ENCODE measurements around the gene SH3TC2.
A peak's percentile ranks its signal among the peaks of the same experiment; 100 is the strongest.

SH3TC2 gene

DNA sequence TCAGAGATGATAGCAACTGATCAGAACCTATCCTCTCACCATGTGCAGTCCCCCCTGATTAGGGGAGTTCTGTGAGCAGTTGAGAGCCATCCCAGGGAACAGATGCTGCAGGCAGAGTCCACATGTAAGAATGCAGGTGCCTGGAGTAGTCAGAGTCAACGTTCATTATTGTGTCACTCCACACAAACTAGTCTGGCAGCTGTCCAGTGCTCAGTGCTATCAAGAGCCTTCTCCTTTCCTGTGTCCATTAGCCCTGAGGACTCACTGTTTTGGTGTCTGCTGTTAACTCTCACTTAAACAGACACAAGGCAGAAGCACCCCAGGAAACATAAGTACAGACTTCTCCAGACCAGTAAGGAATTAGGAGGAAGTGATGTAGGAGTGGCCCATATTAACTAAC, 2.5 kb downstream of the SH3TC2 start:
- no peak for DNase-seq (ENCODE audit: low spot score)

DNA sequence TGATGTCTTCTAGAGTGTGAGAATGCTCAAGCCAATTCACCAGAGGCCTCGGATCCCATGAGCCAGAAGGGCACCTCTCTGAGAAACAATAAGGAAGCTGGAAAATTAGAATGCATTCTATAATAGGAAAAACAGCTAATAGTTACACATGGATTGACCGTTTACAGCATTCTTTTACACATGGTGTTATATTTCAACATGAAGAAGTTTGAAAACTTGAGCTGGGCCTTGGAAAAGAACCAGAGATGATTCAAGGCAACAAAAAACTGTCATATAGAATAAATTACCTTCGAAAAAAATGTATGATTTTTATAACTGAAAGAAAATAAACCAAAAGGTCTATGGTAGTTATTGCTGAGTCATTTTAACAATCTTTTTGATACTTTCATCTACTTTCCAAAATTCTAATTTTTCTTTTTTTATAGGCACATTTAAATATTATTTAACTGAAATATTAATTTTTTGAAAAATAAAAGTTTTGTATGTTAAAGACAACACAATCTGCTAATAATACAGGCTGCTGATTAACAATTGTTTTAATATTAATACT, 6.2 kb downstream of the SH3TC2 start:
- DNase-seq (ENCODE audit: low spot score), result no peak

DNA sequence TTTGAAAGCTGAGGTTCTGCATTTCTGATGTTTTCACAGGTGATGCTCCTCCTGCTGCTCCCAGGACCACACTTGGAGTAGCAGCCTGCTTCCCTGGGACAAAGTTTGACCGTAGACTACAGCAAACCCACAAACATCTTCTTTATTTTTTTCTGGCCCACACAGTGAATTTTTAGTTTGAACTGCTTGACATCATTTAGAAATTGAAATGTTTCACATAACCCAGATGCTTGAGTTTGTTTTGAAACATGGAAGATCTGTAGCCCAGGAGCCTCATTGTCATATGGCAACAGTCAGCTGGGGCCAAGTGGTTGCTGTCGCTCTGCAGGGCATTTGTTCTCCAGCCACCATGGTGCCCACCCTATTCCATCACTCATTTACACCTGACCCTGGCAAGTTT, 8.4 kb downstream of the SH3TC2 start:
- no peak for DNase-seq (ENCODE audit: low spot score)

DNA sequence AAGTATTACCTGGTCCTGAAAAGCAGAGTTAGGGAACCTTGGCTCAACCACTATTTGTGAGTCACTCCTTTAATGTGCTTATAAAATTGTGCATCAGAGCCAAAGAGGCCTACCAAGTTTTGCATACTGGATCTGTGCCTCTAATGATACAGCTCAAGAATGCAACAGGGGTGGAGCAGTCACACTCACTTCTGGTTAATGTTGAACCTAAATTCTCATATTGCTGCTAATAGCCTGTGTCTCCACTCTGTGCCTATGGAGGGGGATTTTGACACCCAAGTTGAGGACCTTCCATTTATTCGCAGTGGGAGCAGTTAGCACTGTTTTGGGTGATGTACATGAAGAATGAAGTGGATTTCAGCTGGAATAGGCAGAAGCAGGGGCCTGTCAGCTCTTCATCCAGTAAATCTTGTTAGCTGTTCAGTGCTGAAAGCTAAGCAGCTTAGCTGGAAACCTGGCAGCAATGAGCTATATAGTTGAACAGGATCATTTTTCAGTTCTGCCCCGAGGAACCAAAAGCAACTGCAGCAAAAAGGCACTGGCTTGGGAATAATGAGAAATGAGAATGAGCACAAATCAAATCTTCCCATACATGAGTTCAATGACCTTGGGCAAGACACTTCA, 9.7 kb downstream of the SH3TC2 start:
- DNase-seq (ENCODE audit: low spot score), result no peak

DNA sequence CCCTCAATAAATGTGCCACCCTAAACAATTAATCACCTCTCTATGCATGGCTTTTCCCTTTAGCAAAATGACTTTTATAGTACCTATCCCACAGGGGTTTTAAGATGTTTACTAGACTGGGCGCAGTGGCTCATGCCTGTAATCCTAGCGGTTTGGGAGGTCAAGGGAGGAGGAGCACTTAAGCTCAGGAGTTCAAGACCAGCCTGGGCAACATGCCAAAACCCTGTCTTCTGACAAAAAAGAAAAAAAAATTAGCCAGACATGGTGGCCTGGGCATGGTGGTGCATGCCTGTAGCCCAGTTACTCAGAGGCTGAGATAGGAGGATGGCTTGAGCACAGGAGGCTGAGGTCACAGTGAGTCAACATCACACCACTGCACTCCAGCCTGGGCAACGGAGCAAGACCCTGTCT, 13.5 kb downstream of the SH3TC2 start:
- DNase-seq (ENCODE audit: low spot score), result no peak

DNA sequence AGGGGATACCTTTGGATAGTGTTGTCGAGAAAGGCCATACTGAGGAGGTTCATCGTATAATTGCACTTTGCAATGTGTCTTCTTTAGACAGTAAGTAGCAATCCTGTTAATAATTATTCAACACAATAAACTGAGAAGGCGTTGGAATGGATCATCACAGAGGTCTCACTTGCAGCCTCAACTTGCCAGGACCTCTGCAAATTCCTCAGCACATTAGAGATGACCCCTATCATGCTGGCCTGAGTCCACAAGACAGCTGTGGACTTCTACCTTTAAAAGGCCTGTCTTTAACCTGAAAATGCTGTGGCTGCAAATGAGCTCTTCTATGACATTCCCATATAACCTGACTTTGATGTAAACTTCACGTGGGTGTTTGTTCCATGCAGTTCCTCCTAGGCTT, 14.1 kb downstream of the SH3TC2 start:
- no peak for DNase-seq (ENCODE audit: low spot score)

DNA sequence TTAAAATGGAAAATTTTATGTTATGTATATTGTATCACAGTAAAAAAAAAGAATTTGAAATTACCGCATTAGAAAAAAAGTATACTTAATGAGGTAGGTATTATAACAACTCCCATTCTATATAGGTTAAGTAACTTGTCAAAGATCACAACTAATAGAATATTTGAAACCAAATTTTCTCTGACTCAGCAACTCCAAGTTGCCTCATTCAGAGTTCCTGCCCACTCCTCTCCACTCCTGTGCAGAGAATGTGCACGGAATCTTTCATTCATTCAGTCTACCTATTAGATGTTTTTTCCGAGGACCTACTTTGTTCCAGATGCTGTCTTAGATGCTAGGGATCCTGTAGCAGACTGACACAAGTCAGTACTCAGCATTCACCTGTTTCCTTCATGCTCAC, 15.4 kb downstream of the SH3TC2 start:
- DNase-seq (ENCODE audit: low spot score), result no peak

DNA sequence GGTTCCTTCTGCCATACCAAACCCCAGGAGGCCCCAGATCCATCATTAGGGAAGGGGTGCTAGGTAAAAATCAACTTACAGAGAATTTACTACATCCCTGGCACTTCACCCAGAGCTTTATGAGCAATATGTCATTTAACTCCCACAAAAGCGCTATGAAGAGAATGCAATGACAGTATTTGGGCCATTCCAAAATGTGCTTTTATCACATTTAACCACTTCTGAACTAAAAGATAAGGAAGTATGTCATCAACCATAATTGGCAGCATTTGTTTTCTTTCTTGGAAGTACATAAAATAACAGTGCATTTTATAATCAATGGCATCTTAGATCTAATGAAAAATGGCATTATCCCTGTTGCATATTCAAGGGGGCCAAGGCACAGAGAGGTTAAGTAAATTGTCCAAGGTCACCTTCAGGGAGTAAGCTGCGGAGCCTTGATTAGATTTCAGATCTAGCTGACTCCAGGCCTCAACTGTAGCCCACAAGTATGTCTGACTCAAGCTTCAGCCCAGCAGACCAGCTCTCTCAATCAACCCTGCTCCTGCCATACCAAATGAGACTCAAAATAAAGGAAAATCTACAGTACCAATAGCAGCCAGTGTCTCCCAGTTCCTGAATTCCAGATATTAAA, 16.5 kb downstream of the SH3TC2 start:
- DNase-seq (ENCODE audit: low spot score), result peak; percentile 34

DNA sequence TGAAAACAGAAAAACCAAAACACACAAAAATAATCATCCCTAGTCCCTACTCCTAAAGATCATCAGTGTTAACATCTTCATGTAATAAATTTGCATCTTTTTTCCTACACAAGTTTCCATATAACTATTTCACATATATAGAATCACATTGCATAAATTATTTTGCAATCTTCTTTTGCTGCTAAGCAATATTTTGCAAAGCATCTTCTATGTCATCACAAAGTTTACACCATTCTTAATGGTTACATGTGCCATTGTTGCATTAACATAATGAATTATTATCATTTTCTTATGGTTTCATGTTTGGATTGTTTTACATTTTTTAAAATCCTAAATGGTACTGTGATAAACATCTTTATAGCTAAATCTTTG, 17.8 kb downstream of the SH3TC2 start:
- DNase-seq (ENCODE audit: low spot score), result no peak

DNA sequence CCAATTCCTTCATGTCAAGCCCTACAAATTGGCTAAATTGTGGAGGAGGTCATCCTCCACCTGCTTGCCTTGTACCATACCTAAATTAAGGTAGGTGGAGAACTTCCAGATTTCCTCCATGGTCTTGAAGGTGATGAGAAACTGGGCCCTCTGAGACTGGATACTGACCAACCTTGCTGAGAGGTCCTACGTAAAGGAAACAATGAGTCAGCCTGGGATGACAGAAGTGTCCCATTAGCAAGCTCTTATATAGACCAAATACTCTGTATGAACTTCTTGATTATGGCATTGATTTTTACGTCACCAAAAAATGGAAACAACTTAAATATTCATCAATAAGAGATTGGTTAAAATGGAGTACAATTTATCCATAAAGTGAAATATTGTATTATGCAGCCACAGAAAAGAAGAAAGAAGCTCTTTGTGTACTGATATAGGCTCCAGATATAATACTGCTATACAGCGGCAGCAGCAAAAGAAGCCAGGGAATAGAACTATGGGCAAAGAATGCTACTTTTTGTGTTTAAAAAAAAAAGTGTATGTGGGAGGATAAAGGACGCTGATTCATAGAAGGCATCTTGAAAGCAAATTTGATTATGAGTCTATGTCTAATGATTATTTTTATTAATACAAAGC, 18.3 kb downstream of the SH3TC2 start:
- DNase-seq (ENCODE audit: low spot score), result no peak

DNA sequence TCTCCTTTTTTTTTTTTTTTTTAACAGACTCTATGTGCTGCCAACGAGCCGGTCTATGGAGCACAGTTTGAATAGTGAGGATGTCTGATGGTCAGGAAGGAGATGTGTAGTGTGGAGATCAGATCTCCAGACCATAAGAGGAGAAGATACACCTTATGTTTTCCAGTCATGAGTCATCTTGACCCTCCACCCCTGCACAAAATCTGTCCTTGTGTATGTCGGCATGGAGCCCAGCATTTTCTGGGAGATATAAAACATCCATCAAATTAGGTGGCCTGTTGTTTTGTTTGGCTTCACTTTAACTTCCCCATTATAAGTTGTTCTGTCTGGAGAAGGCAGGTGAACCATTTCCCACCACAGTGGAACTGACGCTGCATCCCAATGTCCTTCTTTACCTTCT, 19.2 kb downstream of the SH3TC2 start:
- no peak for DNase-seq (ENCODE audit: low spot score)

DNA sequence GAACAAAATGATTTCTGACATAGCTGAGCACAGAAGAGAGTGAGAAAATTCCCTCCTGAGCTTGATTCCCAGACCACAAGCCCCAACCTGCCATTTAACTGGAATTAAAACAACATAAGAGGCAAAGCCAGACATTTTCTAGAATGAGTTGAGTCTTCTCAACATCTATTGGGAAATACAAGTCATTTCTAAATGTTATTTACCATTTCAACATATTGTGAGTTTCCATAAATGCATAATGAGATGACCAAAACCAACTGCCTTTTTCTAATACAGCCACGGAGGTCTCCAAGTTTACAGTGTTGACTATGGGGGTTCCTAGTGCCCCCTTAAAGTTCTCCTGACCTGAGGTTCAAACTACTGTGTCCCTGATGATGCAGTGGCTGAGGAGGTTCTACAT, 20.0 kb downstream of the SH3TC2 start:
- no peak for DNase-seq (ENCODE audit: low spot score)

DNA sequence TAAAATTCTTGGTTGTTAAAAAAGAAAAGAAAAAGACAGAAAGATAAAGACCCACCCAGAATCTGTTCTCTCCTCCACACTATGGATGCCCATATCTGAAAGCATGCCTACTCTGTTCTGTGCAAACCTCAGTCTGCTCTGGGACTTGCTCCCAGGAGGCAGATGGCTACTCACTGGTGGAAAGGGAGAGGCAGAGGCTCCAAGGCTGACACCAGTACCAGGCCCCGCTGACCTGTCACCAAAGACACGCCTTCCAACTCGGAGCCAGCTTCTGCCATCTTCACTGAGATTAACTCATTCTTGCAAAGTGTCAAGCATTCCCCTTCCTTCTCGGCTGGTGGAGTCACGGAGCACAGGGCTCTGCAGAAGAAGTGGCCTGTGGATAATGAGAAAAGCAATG, 21.6 kb downstream of the SH3TC2 start:
- no peak for DNase-seq (ENCODE audit: low spot score)

DNA sequence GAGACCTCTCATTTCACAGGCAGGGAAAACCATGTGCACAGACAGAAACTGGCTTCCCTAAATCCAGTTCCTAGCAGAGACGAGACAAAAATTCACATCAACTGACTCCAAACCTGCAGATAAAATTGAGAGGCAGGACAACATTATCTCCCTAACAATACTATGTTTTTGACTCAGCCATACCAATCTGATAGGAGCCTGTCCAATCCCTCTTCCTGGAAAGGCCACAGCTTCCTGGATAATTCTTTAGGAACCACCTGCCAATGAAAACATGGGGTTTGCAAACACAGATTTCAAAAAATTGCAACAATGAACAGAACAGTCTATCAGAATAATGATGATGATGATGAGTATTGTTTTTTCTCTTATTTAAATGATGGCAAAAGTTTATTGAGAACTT, 22.4 kb downstream of the SH3TC2 start:
- DNase-seq (ENCODE audit: low spot score), result no peak

DNA sequence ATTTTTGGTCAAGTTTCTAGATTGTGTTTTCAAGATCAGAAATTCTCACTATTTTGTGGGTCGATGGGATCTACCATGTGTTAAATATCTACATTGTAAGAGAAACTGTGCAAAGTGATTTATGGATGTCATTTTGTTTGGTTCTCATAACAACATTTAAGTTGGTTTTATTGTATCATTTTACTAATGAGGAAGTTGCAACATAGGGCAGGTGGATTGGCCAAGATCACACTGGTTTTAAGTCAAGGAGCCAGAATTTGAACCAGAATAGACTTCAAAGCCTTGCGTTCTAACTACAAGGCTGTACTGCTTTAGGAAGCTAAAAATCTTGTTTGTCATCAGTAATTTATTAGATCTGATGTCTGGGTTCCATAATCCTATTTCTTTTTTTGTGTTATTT, 23.4 kb downstream of the SH3TC2 start:
- no peak for DNase-seq (ENCODE audit: low spot score)

DNA sequence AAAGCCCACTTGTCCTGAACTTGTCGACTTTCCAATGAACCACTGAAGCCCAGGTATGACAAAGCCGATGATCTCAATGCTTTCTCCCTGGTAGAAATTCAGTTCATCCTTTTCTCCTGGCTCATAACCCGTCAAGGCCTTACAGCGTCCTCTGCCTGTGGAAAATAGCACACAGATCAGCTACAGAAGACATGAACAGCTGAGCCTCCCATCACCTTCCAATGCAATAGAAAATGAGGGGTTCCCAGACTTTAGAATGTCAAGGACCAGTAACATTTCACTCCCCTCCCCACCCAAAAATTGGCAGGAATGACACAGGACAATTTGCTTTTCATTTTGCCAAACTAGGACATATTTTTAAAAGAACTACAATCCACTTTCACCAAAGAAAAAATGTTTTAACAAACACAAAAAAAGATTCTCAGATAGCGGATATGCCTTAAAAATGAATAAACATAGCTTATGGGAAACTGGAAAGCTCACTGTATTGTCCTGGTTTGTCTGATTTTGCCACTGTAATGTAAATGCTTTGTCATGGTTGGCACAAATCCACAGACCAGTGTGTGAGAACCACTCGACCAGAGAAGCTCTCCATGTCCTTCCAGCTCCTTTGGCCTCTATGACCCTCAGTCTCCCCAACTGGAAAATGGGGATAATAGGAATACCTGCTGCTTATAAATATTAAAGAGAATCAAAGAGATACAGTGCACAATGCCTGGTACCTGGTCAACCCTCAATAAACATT, 24.4 kb downstream of the SH3TC2 start:
- no peak for DNase-seq (ENCODE audit: low spot score)

DNA sequence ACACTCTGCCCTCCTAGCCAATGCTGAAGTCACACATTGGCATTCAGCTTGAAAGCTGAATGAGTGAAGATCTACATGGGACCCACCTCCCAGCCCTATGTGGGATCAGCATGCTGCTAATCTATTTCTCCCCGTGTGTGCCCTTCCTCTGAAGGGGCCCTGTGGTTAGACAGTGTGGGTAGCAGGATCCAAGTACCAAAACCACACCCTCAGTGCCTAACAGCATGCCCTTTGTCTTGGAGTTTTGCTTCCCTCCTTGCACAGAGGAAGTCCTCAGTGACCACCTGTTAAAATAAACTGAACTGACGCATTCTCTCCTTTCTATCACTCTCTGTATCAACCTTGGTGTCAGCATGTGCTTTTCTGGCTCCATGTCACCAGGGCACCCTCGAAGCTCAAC, 25.0 kb downstream of the SH3TC2 start:
- DNase-seq (ENCODE audit: low spot score), result no peak

DNA sequence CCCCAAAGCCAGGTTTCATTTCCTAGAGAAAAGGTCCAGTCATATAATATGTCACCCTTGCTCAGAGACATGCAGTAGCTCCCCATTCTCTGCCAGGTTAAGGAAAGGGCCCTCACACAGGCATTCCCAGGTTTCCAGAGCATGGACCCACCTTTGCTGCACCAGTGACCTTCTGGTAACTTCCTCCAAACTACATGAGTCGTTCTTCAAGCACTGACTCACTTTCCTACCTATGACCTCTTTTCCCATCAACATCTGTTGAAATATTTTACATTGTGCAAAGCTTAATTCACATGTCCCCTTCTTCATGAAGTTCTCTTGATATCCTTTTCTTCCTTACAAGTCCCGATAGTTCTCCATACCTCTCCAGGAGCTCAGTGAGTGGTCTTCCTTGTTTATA, 25.9 kb downstream of the SH3TC2 start:
- no peak for DNase-seq (ENCODE audit: low spot score)

DNA sequence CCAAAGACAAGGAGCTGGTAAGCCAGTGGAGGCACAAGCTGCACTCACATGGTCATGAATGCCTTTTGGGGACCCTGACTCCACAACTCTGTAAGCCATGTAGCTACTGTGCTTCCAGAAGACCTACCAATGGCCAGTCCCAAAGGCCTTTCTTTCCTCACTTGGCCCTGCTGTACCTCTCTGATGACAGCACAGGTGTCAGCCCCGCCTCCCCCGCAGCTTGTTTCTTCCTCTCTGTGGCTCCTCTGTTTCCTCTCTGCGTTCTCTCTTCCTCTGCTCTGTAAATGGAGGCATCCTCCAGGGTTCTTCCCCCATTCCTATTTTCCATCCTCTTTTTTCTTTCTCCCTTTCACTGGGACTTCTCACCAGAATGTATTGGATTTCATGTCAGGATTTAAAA, 26.7 kb downstream of the SH3TC2 start:
- DNase-seq (ENCODE audit: low spot score), result no peak

DNA sequence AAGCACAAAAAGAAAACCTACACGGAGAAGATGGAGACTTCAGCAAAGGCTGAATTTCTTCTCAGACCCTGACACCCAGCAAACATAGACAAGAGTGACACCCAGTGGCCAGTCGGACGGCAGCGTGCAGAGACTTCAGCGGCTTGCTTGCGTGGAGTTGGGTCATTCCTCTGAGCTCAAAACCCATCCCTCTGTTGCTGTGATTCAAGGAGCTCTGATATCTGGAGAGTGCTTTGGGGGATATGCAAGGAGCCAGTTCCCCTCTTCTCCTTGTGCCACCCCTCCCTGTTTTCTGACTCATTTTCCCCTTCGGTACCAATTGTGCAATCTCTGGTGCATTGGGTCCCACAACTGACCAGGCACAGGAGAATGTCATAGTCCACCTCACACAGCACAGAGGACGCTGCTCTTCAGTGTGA, 27.5 kb downstream of the SH3TC2 start:
- DNase-seq (ENCODE audit: low spot score), result peak; percentile 47

DNA sequence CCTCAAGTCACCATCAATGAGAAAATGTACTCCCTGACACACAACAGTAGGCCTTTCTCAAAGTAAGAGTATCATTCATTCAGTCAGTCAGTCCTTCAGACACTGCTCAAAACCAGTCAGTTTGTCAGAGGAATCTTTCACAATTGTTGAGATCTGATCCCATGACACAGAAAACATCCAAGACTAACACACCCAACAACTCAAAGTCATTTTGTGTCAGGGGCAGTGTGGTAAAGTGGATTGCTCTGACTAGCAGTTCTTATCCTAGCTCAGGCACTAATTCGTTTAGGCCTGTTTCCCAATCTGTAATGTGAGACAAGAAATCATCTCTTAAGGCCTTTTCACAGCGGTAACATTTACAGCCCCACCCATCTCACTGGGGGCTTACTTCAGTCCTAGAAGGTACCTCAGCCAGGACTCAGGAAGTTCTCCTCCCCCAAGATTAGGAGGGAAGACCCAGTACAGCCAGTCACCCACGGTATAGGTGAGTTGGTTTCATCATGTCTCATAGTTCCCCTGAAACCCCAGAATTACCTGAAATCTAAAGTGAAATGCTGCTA, 31.9 kb downstream of the SH3TC2 start:
- DNase-seq (ENCODE audit: low spot score), result no peak

DNA sequence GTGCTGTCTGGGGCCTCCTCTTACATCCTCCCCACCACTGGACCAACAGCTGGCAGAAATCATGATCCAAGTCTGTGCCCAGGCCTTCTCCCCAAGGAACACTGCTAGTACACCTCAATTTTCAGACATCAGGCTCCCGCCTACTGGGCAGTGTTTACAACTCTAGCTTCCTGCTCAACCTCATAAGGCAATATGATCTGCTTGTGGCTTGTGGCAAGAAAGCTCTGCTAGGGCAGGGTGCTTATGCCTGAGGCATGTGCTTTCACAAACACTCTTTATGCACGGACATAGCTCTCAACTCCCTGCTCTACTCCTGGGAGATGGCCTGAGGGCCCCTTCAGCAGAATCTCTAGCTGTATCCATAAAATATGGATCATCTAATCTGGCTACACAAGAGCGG, 32.5 kb downstream of the SH3TC2 start:
- DNase-seq (ENCODE audit: low spot score), result no peak

DNA sequence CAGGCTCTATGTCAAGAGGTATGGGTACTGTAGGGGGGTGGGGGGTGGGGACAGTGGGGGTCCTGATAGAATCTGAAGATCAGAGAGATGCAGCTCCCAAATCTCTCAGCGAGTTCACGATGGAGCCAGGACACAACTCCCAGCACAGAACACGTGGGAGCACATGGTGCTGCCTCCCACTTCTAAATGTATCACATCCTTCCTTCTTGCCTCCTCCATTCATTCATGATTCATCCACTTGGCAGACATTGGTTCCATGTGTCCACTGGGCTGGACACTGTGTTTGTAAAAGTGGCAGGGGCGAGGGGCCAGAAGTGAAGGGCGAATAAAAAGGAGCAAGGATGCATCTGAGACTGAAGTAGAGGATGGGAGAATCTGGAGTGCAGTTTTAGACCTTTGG, 33.9 kb downstream of the SH3TC2 start:
- DNase-seq (ENCODE audit: low spot score), result no peak

Measured in hepatic stellate cell (primary cell).